SU-DHL-6 (cell line): ENCODE data around the gene MICOS13.

Experiments
- H2AFZ ChIP-seq: fragments of 200-600 bp; sonication (generic); 2 replicates; pipeline ENCODE4 v1.6.1; 2014; ENCODE audit warnings: low read depth, mild to moderate bottlenecking, moderate library complexity, mixed read lengths, antibody characterized with exemption, low read length; ENCODE audit not compliant: severe bottlenecking
- H3F3A ChIP-seq: fragments of 200-600 bp; shearing (Covaris generic); 2 replicates; pipeline ENCODE4 v1.6.0; 2016; ENCODE audit warnings: antibody characterized with exemption, mild to moderate bottlenecking; ENCODE audit not compliant: insufficient read depth
- H3K27ac ChIP-seq: fragments of 200-600 bp; sonication (generic); 2 replicates; pipeline ENCODE4 v1.5.1; 2016; ENCODE audit warnings: low read depth, mild to moderate bottlenecking, low read length, moderate library complexity, mixed read lengths
- H3K27me3 ChIP-seq: fragments of 200-600 bp; sonication (generic), shearing (Covaris generic); 2 replicates; pipeline ENCODE4 v1.6.0; 2014; ENCODE audit warnings: mild to moderate bottlenecking, low read length
- H3K36me3 ChIP-seq: fragments of 200-600 bp; sonication (generic); 2 replicates; pipeline ENCODE4 v1.6.1; 2014; ENCODE audit warnings: mild to moderate bottlenecking, low read length, mixed read lengths
- H3K4me2 ChIP-seq: fragments of 300-600, 200-600 bp; shearing (Covaris generic), sonication (generic); 2 replicates; pipeline ENCODE4 v1.6.0; 2014; ENCODE audit warnings: low read length, low read depth, mild to moderate bottlenecking; ENCODE audit not compliant: poor library complexity, severe bottlenecking
- H3K4me3 ChIP-seq: fragments of 200-600 bp; sonication (generic); 2 replicates; pipeline ENCODE4 v1.5.1; 2014; ENCODE audit warnings: antibody characterized with exemption, low read length, mild to moderate bottlenecking, mixed read lengths; ENCODE audit not compliant: insufficient read depth, poor library complexity, severe bottlenecking
- H3K79me2 ChIP-seq: fragments of 200-600 bp; sonication (generic); 2 replicates; pipeline ENCODE4 v1.6.1; 2014; ENCODE audit warnings: mild to moderate bottlenecking, low read length, moderate library complexity; ENCODE audit not compliant: insufficient read depth
- H3K9ac ChIP-seq: fragments of 200-600 bp; sonication (generic); 2 replicates; pipeline ENCODE4 v1.7.0; 2014; ENCODE audit warnings: mild to moderate bottlenecking, low read length
- H3K9me2 ChIP-seq: fragments of 200-600 bp; sonication (generic); replicated peaks from 2 replicates; pipeline ENCODE4 v1.6.1; 2014; ENCODE audit warnings: low read length; ENCODE audit not compliant: insufficient read depth
- H3K9me3 ChIP-seq: fragments of 200-600 bp; sonication (generic); 2 replicates; pipeline ENCODE4 v1.6.1; 2014; ENCODE audit warnings: low read length, mixed read lengths; ENCODE audit not compliant: insufficient read depth
- H4K20me1 ChIP-seq: fragments of 200-600 bp; sonication (generic); 2 replicates; pipeline ENCODE4 v1.6.1; 2014; ENCODE audit warnings: low read depth, mild to moderate bottlenecking, antibody characterized with exemption, low read length, moderate library complexity, mixed read lengths
- EZH2phosphoT487 ChIP-seq: fragments of 200-600 bp; sonication (generic), shearing (Covaris generic); conservative IDR thresholded peaks from 2 replicates; pipeline ENCODE4 v1.6.1; 2018; ENCODE audit warnings: mild to moderate bottlenecking, antibody characterized with exemption, low read length, moderate library complexity, mixed read lengths
- TF ChIP-seq, protein P1 (sequence below): fragments of 200-600 bp; sonication (generic); IDR thresholded peaks from one replicate; pipeline ENCODE4 v1.5.1; 2017; ENCODE audit warnings: antibody characterized with exemption, mild to moderate bottlenecking, low read length, moderate library complexity; ENCODE audit not compliant: insufficient read depth, poor library complexity, severe bottlenecking

Gene MICOS13

DNA sequence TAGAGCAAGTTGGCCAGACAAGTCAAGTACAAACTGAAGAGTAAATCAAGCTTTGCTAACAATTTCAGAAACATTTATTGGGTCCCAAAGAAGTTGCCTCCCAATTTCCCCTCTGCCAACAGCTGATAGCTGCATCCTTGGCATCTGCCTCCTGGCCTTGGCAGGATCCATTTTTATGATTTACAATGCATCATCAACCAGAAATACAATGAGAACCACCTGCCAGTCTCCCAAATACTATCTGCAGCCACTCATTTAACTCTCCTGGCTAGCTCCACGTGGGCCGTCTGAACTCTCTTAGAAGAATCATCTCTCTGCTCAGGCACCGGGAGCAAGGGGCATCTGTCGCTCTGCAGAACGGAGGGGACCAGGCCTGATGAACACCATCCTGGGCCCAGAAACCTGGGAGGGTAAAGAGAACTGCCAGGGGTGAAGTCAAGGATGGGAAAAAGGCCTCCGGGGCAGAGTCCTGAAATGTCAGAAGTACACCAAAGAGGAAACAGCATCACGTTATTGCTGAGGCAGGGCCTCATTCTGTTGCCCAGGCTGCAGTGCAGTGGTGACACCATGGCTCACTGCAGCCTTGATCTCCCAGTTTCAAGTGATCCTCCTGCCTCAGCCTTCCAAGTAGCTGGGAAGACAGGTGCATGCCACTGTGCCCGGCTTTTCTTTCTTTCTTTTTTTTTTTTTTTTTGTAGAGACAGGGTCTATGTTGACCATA, 37.1 kb upstream of the MICOS13 start:
- Histone ChIP-seq H3K9me3 (no peaks in the 10 kb centered on the region), H3K4me3 (no peak overlapping the region), H3K4me2 (peak overlapping the region; percentile 85), H3K36me3 (peaks cover 6% of the 10 kb centered on the region; the same call in 1 of the 2 replicates), H3K27ac (no peak overlapping the region), H3K27me3 (no peaks in the 10 kb centered on the region), H2AFZ (no peak overlapping the region), H4K20me1 (peaks cover 12% of the 10 kb centered on the region), H3K9ac (peak overlapping the region; percentile 87), H3K9me2 (no peaks in the 10 kb centered on the region), H3K79me2 (peaks cover 59% of the 10 kb centered on the region), H3F3A (no peaks in the 10 kb centered on the region)
- TF ChIP-seq, protein P1, sequence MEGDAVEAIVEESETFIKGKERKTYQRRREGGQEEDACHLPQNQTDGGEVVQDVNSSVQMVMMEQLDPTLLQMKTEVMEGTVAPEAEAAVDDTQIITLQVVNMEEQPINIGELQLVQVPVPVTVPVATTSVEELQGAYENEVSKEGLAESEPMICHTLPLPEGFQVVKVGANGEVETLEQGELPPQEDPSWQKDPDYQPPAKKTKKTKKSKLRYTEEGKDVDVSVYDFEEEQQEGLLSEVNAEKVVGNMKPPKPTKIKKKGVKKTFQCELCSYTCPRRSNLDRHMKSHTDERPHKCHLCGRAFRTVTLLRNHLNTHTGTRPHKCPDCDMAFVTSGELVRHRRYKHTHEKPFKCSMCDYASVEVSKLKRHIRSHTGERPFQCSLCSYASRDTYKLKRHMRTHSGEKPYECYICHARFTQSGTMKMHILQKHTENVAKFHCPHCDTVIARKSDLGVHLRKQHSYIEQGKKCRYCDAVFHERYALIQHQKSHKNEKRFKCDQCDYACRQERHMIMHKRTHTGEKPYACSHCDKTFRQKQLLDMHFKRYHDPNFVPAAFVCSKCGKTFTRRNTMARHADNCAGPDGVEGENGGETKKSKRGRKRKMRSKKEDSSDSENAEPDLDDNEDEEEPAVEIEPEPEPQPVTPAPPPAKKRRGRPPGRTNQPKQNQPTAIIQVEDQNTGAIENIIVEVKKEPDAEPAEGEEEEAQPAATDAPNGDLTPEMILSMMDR = no peak
- no peak for TF ChIP-seq EZH2phosphoT487

DNA sequence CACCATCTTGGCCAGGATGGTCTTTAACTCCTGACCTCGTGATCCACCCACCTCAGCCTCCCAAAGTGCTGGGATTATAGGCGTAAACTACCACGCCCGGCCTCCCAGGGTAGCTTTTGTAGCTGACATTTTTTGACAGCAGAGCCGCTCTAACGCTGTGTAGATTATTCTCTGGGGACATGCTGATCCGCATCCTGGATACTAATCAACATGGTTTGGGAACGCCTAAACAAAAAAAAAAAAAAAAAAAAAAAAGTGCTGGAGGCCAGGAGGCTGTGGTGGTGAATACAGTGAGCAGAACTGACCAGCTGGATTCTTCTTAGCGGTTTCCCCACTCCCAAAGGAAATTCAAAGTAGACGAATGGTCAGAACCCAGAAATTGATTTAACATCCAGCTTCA, 34.5 kb upstream of the MICOS13 start:
- Histone ChIP-seq H3K36me3 (peaks cover 6% of the 10 kb centered on the region; the same call in 1 of the 2 replicates), H3F3A (no peaks in the 10 kb centered on the region), H3K79me2 (peaks cover 58% of the 10 kb centered on the region), H3K9ac (no peak overlapping the region), H3K4me2 (no peak overlapping the region), H3K27ac (no peak overlapping the region), H3K9me2 (no peaks in the 10 kb centered on the region), H3K9me3 (no peaks in the 10 kb centered on the region), H3K4me3 (no peak overlapping the region), H4K20me1 (peaks cover 12% of the 10 kb centered on the region), H2AFZ (no peak overlapping the region), H3K27me3 (no peaks in the 10 kb centered on the region)
- TF ChIP-seq, protein P1 = no peak
- no peak for TF ChIP-seq EZH2phosphoT487

DNA sequence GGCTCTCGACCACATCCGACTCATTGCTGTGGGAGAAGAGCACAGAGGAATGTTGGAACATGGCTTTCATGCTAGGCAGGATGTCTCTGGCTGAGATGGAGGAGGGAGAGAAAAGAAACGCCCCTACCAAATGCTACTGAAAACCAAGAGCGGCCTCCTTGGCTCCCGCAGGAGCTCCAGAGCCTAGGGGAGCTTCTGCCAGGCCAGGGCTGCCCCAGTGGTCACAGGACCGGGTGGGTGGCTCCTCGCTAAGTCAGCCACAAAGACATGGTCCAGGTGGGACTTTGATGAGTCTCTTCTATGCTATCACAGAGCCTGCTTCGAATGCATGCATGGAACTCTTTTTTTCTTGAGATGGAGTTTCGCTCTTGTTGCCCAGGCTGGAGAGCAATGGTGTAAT, 32.9 kb upstream of the MICOS13 start:
- H3F3A ChIP-seq = no peaks in the 10 kb centered on the region
- no peak overlapping the region for H3K27ac ChIP-seq
- peaks cover 42% of the 10 kb centered on the region for H3K79me2 ChIP-seq
- no peak for TF ChIP-seq EZH2phosphoT487
- TF ChIP-seq, protein P1 = no peak
- no peak overlapping the region for H3K4me3 ChIP-seq
- H2AFZ ChIP-seq = no peak overlapping the region
- no peaks in the 10 kb centered on the region for H3K9me2 ChIP-seq
- H3K27me3 ChIP-seq = no peaks in the 10 kb centered on the region
- no peak overlapping the region for H3K9ac ChIP-seq
- peaks cover 12% of the 10 kb centered on the region for H4K20me1 ChIP-seq
- H3K36me3 ChIP-seq = peaks cover 6% of the 10 kb centered on the region; the same call in 1 of the 2 replicates
- H3K9me3 ChIP-seq = no peaks in the 10 kb centered on the region
- no peak overlapping the region for H3K4me2 ChIP-seq
